Measurements from ENCODE around the gene CYB5R4.

The CYB5R4 gene

DNA sequence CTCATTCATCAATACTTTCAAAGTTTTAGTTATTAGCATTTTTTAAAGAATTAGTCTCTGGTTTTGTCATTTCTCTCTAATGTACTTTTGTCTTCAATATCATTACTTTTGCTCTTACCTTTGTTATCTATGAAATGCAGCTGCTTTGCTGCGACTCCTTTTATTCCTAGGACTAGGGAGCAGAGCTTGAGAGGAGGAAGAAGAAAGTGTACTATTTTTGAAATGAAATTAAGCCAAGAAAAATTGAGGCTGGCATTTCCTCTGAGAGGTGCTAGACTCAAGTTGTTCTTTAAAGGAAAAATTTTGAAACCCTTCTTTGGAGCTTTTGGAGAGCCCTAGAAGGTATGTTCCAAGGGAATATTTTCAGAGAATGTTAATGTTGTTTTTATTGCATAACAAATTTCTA lies 125.8 kb downstream of the CYB5R4 start:
- no peak for TF ChIP-seq ZFX (IDR thresholded peaks at IDR 0.05)
- TF ChIP-seq, protein P1, sequence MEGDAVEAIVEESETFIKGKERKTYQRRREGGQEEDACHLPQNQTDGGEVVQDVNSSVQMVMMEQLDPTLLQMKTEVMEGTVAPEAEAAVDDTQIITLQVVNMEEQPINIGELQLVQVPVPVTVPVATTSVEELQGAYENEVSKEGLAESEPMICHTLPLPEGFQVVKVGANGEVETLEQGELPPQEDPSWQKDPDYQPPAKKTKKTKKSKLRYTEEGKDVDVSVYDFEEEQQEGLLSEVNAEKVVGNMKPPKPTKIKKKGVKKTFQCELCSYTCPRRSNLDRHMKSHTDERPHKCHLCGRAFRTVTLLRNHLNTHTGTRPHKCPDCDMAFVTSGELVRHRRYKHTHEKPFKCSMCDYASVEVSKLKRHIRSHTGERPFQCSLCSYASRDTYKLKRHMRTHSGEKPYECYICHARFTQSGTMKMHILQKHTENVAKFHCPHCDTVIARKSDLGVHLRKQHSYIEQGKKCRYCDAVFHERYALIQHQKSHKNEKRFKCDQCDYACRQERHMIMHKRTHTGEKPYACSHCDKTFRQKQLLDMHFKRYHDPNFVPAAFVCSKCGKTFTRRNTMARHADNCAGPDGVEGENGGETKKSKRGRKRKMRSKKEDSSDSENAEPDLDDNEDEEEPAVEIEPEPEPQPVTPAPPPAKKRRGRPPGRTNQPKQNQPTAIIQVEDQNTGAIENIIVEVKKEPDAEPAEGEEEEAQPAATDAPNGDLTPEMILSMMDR (conservative IDR thresholded peaks at IDR 0.05): no peak
- H3K27ac ChIP-seq: no peak overlapping the region

DNA sequence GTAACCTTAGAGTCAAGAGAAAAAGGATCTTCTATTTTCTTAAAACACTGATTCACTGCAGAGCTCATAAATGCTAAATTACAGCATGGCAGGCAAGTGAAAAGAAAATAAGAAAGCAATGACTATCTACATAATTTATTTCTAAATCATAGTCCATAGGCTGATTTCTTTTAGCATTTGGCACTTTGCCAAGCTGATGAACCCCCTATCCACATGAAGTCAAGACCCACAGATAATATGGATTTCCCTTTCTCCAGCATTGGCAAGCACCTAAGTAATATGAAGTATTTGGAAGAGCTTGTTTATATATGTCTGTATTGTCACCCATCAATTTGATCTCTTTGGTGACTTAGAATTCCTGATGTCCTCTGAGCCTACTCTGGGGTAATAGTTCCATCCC lies 126.2 kb downstream of the CYB5R4 start:
- no peak overlapping the region for H3K27ac ChIP-seq
- no peak for TF ChIP-seq ZFX (IDR thresholded peaks at IDR 0.05)
- TF ChIP-seq, protein P1 (conservative IDR thresholded peaks at IDR 0.05): no peak

DNA sequence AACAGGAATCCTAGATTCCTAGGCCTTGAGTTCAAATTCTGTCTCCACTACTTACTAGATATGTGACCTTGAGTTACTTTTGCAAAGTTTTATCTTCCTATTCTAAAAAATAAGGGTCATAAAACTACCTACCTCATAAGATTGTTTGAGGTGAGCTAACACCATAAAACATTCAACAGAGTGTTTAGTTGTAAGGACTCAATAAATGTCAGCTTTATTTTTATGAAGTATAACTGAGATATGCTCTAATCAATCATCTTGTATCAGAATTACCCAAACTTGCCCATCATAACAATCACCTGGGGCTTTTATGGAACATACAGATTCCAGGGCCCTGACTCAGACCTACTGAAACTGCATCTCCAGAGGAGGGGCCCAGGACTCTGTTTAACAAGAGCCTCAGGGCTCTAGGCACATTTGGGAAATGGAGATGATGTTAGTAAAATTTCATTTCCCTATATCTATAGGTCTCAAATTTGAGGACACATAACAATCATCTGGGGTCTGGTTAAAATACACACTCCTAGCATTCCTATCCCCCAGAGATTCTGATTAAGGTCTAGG lies 138.6 kb downstream of the CYB5R4 start:
- H3K27ac ChIP-seq: no peak overlapping the region
- no peak for TF ChIP-seq ZFX (IDR thresholded peaks at IDR 0.05)
- TF ChIP-seq, protein P1 (conservative IDR thresholded peaks at IDR 0.05): no peak

DNA sequence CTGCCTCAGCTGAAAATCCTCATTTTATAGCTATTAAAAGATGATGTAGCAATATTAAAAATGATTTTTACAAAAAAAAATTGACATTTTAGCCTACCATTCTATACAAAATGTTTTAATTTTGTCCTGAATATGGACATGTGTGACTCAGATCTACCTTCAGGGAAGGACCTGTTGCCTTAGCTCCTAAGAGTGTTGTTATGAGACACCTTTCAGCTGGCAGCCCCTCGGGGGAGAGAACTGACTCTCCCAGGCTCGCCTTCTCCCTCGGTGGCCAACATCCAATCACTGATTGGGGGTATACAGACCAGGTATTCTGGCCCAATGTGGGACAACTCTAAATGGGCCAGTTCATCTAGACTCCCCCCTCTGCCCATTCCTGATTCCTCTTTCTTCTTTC lies 141.6 kb downstream of the CYB5R4 start:
- H3K27ac ChIP-seq: no peak overlapping the region
- TF ChIP-seq, protein P1 (conservative IDR thresholded peaks at IDR 0.05): no peak
- no peak for TF ChIP-seq ZFX (IDR thresholded peaks at IDR 0.05)

DNA sequence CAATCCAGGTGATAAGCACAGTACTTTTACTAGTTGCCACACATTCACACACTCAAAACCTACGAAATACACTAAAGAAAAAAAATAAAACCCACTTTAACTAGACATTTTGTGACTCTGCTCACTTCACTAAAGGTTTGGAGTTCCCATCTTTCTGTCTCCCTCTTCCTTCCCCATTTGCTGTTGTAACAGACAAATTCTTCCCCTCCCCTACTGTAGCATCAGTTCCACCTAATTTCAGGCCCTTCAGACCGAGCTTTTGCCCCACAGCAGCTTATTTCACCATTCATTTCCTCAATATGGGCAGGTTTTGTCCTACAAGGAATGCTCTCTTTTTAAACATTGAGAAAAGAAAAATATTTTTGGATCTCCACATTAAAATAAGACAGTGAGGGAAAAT lies 142.7 kb downstream of the CYB5R4 start:
- no peak for TF ChIP-seq ZFX (IDR thresholded peaks at IDR 0.05)
- TF ChIP-seq, protein P1 (conservative IDR thresholded peaks at IDR 0.05): no peak

DNA sequence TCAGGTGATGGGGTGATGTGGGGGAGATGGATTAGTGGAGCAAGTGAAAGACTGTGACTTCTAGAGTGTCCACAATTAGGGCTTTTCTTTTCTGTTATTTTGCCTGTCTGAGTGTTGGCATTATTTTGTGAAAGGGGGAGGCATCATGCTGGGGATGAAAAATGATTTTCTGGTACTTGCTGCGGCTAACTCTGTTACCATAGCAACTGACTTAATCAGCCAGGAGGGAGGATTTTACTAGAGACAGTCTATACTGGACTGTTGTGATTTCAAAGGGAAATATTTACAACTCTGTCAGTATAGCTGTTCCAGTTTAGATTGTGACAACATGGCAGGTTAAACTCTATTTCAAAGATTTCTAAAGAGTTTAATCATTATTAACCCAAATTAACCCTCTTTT lies 143.6 kb downstream of the CYB5R4 start:
- no peak overlapping the region for H3K27ac ChIP-seq
- TF ChIP-seq, protein P1 (conservative IDR thresholded peaks at IDR 0.05): no peak
- no peak for TF ChIP-seq ZFX (IDR thresholded peaks at IDR 0.05)

More for the DNA sequence above, 142.7 kb downstream of the CYB5R4 start:
- no peak overlapping the region for H3K27ac ChIP-seq

GRCh38 chr6:84003654-84004053 lies 144.2 kb downstream of the CYB5R4 start:
- no peak overlapping the region for H3K27ac ChIP-seq
- no peak for TF ChIP-seq ZFX (IDR thresholded peaks at IDR 0.05)
- TF ChIP-seq, protein P1 (conservative IDR thresholded peaks at IDR 0.05): no peak

Measured in C4-2B (cell line).